GM23248 (cell line): ENCODE measurements around the gene PROK1.

Experiments
- EZH2 ChIP-seq: fragments of 200-600 bp; sonication (generic); IDR thresholded peaks from 2 replicates; pipeline ENCODE4 v1.6.1; 2018; ENCODE audit warnings: antibody characterized with exemption, mild to moderate bottlenecking; ENCODE audit not compliant: insufficient read depth, poor library complexity, severe bottlenecking
- EZH2phosphoT487 ChIP-seq: fragments of 200-600 bp; sonication (generic); IDR thresholded peaks from 2 replicates; pipeline ENCODE4 v1.6.1; 2018; ENCODE audit warnings: antibody characterized with exemption, moderate library complexity, mild to moderate bottlenecking, low read depth; ENCODE audit not compliant: insufficient read depth

- TF ChIP-seq EZH2 (no peak), EZH2phosphoT487 (no peak)
These were observed 45.1 kb downstream of the PROK1 start for GRCh38 chr1:110495926-110496600.
